Neural cell (in vitro differentiated cells): Measurements from ENCODE around the gene SDCBP2. TPM values are rescaled to one million over a fixed set of nuclear protein-coding genes. Genes with fewer than 3 reads are reported as not detected.

ENCODE experiments used
- H2AFZ ChIP-seq: fragments of 200-600, 300-800 bp; sonication (generic), shearing (Covaris generic); 2 replicates; pipeline ENCODE4 v1.6.0; 2014; ENCODE audit warnings: low read depth, mild to moderate bottlenecking, antibody characterized with exemption, low read length, moderate library complexity
- H3F3A ChIP-seq: fragments of 200-600 bp; shearing (Covaris generic); 2 replicates; pipeline ENCODE4 v1.6.1; 2016; ENCODE audit warnings: mild to moderate bottlenecking, moderate library complexity, mixed read lengths, antibody characterized with exemption, low read length; ENCODE audit not compliant: insufficient read depth, poor library complexity, severe bottlenecking
- H3K27ac ChIP-seq: fragments of 200-600, 300-800 bp; sonication (generic), shearing (Covaris generic); 2 replicates; pipeline ENCODE4 v1.5.1; 2014; ENCODE audit warnings: mild to moderate bottlenecking, low read length, moderate library complexity
- H3K27me3 ChIP-seq: fragments of 300-800, 200-600 bp; sonication (generic), shearing (Covaris generic); 2 replicates; pipeline ENCODE4 v1.6.0; 2014; ENCODE audit warnings: mild to moderate bottlenecking, low read depth, low read length, moderate library complexity; ENCODE audit not compliant: insufficient read depth
- H3K36me3 ChIP-seq: fragments of 300-800, 200-600 bp; sonication (generic), shearing (Covaris generic); 2 replicates; pipeline ENCODE4 v1.5.1; 2014; ENCODE audit warnings: mild to moderate bottlenecking, antibody characterized with exemption, low read length, moderate library complexity; ENCODE audit not compliant: insufficient read depth
- H3K4me2 ChIP-seq: fragments of 300-800, 200-600 bp; sonication (generic), shearing (Covaris generic); 2 replicates; pipeline ENCODE4 v1.6.0; 2014; ENCODE audit warnings: mild to moderate bottlenecking, low read length
- H3K4me3 ChIP-seq: fragments of 300-800, 200-600 bp; sonication (generic), shearing (Covaris generic); 2 replicates; pipeline ENCODE4 v1.5.1; 2014; ENCODE audit warnings: mild to moderate bottlenecking, low read length, moderate library complexity
- H3K79me2 ChIP-seq: fragments of 200-600 bp; shearing (Covaris generic); replicated peaks from 2 replicates; pipeline ENCODE4 v1.6.0; 2014; ENCODE audit warnings: mild to moderate bottlenecking, low read length, moderate library complexity; ENCODE audit not compliant: insufficient read depth
- H3K9ac ChIP-seq: fragments of 300-800, 200-600 bp; sonication (generic), shearing (Covaris generic); 2 replicates; pipeline ENCODE4 v1.6.1; 2016; ENCODE audit warnings: mild to moderate bottlenecking, low read length, mixed read lengths
- H3K9me2 ChIP-seq: fragments of 200-600 bp; shearing (Covaris generic); 2 replicates; pipeline ENCODE4 v1.6.1; 2016; ENCODE audit warnings: mild to moderate bottlenecking, low read length, mixed read lengths; ENCODE audit not compliant: insufficient read depth
- H3K9me3 ChIP-seq: fragments of 200-600, 300-800 bp; sonication (generic), shearing (Covaris generic); 2 replicates; pipeline ENCODE4 v1.6.1; 2016; ENCODE audit warnings: mild to moderate bottlenecking, mixed run types, low read length, moderate library complexity, mixed read lengths
- H4K20me1 ChIP-seq: fragments of 200-600 bp; shearing (Covaris generic); 2 replicates; pipeline ENCODE4 v1.6.1; 2016; ENCODE audit warnings: mild to moderate bottlenecking, mixed run types; ENCODE audit not compliant: insufficient read depth
- EP300 ChIP-seq: fragments of 450-650 bp; conservative IDR thresholded peaks from 2 replicates; pipeline ENCODE4 v1.6.1; 2014; ENCODE audit warnings: antibody characterized with exemption, mild to moderate bottlenecking, moderate library complexity; ENCODE audit not compliant: poor library complexity, severe bottlenecking
- EZH2 ChIP-seq: fragments of 200-600, 300-800 bp; shearing (Covaris generic), sonication (generic); IDR thresholded peaks from 2 replicates; pipeline ENCODE4 v1.6.1; 2014; ENCODE audit warnings: antibody characterized with exemption, low read length, borderline replicate concordance, mild to moderate bottlenecking; ENCODE audit not compliant: insufficient read depth, poor library complexity, severe bottlenecking
- MXI1 ChIP-seq: fragments of 450-650 bp; conservative IDR thresholded peaks from 2 replicates; pipeline ENCODE4 v1.6.1; 2014; ENCODE audit warnings: antibody characterized with exemption, mild to moderate bottlenecking; ENCODE audit not compliant: poor library complexity, severe bottlenecking
- POLR2AphosphoS5 ChIP-seq: IDR thresholded peaks from 2 replicates; pipeline ENCODE4 v1.6.1; 2012
- RAD21 ChIP-seq: fragments of 450-650 bp; conservative IDR thresholded peaks from 2 replicates; pipeline ENCODE4 v1.6.1; 2014; ENCODE audit warnings: antibody characterized with exemption, mild to moderate bottlenecking, moderate library complexity
- SMC3 ChIP-seq: fragments of 450-650 bp; conservative IDR thresholded peaks from 2 replicates; pipeline ENCODE4 v1.6.1; 2014; ENCODE audit warnings: antibody characterized with exemption, mild to moderate bottlenecking, moderate library complexity; ENCODE audit not compliant: poor library complexity
- TAF1 ChIP-seq: IDR thresholded peaks from 2 replicates; pipeline ENCODE4 v1.6.1; 2012; ENCODE audit warnings: low read depth
- polyA plus RNA-seq: library from polyadenylated mRNA; depleted of rRNA; stranded (reverse); fragments of >200 nt; gene quantifications from 2 replicates; pipeline ENCODE4 v1.2.3, GENCODE V29; 2014
- TF ChIP-seq, protein P1 (sequence below): IDR thresholded peaks from 2 replicates; pipeline ENCODE4 v1.6.1; 2012; ENCODE audit warnings: borderline replicate concordance
- TF ChIP-seq, protein P2 (sequence below): fragments of 450-650 bp; IDR thresholded peaks from 2 replicates; pipeline ENCODE4 v1.5.1; 2014; ENCODE audit warnings: antibody characterized with exemption, mild to moderate bottlenecking, moderate library complexity; ENCODE audit not compliant: poor library complexity, severe bottlenecking

SDCBP2 gene
- polyA plus RNA-seq, 1 donor from 2014 or later: 5.2 TPM

GRCh38 chr20:1368448-1369199 is 39.7 kb upstream of the SDCBP2 start:
- Histone ChIP-seq H2AFZ (no peak overlapping the region), H3K27ac (no peak overlapping the region), H3K4me2 (no peak overlapping the region), H3K36me3 (peaks cover 4% of the 10 kb centered on the region), H3K79me2 (no peaks in the 10 kb centered on the region), H3K27me3 (no peaks in the 10 kb centered on the region), H3K9me2 (no peaks in the 10 kb centered on the region), H3K9ac (no peak overlapping the region), H3K4me3 (no peak overlapping the region), H4K20me1 (no peaks in the 10 kb centered on the region), H3F3A (no peaks in the 10 kb centered on the region), H3K9me3 (no peaks in the 10 kb centered on the region)
- TF ChIP-seq POLR2AphosphoS5 (no peak), RAD21 (no peak), TAF1 (no peak), MXI1 (no peak), EP300 (no peak), EZH2 (no peak), SMC3 (no peak)
- TF ChIP-seq, protein P1, sequence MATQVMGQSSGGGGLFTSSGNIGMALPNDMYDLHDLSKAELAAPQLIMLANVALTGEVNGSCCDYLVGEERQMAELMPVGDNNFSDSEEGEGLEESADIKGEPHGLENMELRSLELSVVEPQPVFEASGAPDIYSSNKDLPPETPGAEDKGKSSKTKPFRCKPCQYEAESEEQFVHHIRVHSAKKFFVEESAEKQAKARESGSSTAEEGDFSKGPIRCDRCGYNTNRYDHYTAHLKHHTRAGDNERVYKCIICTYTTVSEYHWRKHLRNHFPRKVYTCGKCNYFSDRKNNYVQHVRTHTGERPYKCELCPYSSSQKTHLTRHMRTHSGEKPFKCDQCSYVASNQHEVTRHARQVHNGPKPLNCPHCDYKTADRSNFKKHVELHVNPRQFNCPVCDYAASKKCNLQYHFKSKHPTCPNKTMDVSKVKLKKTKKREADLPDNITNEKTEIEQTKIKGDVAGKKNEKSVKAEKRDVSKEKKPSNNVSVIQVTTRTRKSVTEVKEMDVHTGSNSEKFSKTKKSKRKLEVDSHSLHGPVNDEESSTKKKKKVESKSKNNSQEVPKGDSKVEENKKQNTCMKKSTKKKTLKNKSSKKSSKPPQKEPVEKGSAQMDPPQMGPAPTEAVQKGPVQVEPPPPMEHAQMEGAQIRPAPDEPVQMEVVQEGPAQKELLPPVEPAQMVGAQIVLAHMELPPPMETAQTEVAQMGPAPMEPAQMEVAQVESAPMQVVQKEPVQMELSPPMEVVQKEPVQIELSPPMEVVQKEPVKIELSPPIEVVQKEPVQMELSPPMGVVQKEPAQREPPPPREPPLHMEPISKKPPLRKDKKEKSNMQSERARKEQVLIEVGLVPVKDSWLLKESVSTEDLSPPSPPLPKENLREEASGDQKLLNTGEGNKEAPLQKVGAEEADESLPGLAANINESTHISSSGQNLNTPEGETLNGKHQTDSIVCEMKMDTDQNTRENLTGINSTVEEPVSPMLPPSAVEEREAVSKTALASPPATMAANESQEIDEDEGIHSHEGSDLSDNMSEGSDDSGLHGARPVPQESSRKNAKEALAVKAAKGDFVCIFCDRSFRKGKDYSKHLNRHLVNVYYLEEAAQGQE: no peak
- TF ChIP-seq, protein P2, sequence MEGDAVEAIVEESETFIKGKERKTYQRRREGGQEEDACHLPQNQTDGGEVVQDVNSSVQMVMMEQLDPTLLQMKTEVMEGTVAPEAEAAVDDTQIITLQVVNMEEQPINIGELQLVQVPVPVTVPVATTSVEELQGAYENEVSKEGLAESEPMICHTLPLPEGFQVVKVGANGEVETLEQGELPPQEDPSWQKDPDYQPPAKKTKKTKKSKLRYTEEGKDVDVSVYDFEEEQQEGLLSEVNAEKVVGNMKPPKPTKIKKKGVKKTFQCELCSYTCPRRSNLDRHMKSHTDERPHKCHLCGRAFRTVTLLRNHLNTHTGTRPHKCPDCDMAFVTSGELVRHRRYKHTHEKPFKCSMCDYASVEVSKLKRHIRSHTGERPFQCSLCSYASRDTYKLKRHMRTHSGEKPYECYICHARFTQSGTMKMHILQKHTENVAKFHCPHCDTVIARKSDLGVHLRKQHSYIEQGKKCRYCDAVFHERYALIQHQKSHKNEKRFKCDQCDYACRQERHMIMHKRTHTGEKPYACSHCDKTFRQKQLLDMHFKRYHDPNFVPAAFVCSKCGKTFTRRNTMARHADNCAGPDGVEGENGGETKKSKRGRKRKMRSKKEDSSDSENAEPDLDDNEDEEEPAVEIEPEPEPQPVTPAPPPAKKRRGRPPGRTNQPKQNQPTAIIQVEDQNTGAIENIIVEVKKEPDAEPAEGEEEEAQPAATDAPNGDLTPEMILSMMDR: no peak

DNA sequence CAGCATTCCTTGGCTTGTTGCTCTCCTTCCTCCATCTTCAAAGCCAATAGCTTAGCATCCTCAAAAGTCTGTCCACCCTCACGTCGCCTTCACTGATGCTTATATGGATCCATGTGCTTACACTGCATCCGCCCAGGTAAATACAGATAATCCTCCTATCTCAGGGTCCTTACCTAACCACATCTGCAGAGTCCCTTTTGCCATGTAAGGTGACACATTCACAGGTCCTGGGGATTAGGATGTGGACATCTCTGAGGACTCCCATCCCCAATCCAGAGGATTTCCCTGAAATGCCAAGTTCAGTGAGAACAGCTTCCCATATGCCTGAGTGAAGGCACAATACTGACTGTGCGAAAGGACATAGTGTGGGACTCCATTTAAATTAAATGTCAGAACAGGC is 38.5 kb upstream of the SDCBP2 start:
- Histone ChIP-seq H3K36me3 (peaks cover 4% of the 10 kb centered on the region), H3F3A (no peaks in the 10 kb centered on the region), H4K20me1 (no peaks in the 10 kb centered on the region), H3K9me2 (no peaks in the 10 kb centered on the region), H3K9ac (no peak overlapping the region), H3K27ac (no peak overlapping the region), H3K4me3 (no peak overlapping the region), H3K4me2 (no peak overlapping the region), H3K27me3 (no peaks in the 10 kb centered on the region), H3K79me2 (no peaks in the 10 kb centered on the region), H3K9me3 (no peaks in the 10 kb centered on the region), H2AFZ (no peak overlapping the region)
- no peak for TF ChIP-seq POLR2AphosphoS5
- no peak for TF ChIP-seq TAF1
- no peak for TF ChIP-seq MXI1
- no peak for TF ChIP-seq SMC3
- TF ChIP-seq, protein P2: no peak
- no peak for TF ChIP-seq EP300
- no peak for TF ChIP-seq RAD21
- TF ChIP-seq EZH2: no peak
- TF ChIP-seq, protein P1: no peak
